ENCODE measurements around the gene DDIT4. TPM values are rescaled to one million over a fixed set of nuclear protein-coding genes. Genes with fewer than 3 reads are reported as not detected.

DDIT4 gene
- total and polyA plus RNA-seq, 5 donors from 2014 or later, result 62.1 to 403 (median 89.5) TPM

DNA sequence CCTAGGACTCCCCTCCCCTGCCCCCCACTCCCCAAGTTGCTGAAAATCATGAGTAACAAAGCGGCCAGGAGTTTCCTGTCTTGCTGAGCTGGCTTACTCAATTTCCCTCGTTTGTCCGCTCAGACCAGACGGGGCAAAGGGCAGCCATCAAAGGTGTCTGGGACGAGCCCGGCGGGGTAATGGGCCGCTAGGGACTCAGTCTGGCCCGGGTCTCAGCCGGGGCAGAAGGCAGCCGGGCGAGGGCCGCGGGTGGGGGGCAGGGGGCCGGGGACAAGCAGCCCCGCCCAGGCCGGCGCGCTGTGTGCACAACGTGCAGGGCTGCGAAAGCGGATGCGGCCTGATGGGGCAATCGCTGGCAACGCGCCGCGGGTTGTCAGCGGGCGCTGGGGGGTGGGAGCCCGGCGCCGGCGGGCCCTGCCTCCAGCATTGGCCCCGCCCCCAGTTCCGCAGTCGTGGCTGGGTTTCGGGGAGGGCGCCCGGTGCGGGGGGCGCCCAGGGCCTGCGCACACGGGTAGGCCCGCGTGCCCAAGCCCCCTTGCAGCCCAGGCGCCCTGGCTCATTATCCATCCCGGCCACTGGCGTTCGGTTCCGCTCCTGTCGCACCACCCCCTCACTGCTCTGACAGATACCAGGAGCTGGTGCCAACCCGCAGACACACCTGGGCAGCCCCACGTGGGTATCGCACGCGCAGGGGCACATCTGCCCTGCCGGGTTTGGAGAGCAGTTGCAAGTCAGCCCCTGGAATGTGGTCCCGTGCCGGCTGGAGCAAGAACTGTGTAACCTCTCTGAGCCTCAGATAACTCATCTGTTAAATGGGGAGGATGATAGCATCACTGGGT is 45.9 kb downstream of the DDIT4 start:
- no peaks in the 10 kb centered on the region for H3K27me3 Mint-ChIP-seq
- H3K4me3 ChIP-seq (ENCODE audit: low read depth, low read length), result peak overlapping the region; percentile 77
- peak overlapping the region; percentile 79 to 94 (median 86) for H3K4me3 Mint-ChIP-seq
- H3K9me3 Mint-ChIP-seq, result peaks cover 0 to 2% (median 0%) of the 10 kb centered on the region in 7 donors
- H3K27me3 ChIP-seq (ENCODE audit: control insufficient read depth, insufficient read depth, low read length), result no peaks in the 10 kb centered on the region
- no peaks in the 10 kb centered on the region for H3K9me3 ChIP-seq (ENCODE audit: control insufficient read depth in 2 of 2, low read length in 2 of 2)
- ATAC-seq (ENCODE audit: low read depth in 2 of 2) (peak; percentile 82), DNase-seq (peak; percentile 80 to 94 (median 89))
- peak overlapping the region; percentile 90 to 100 (median 98) for H3K27ac Mint-ChIP-seq
- peaks cover 89% of the 10 kb centered on the region for H3K4me1 ChIP-seq (ENCODE audit: control insufficient read depth, insufficient read depth, low read length, poor library complexity, severe bottlenecking)
- H3K36me3 ChIP-seq (ENCODE audit: control insufficient read depth, insufficient read depth, low read length), result no peaks in the 10 kb centered on the region
- H3K36me3 Mint-ChIP-seq, result no peaks in the 10 kb centered on the region
- H3K4me1 Mint-ChIP-seq, result peaks cover 10 to 89% (median 50%) of the 10 kb centered on the region in 4 donors
- H3K27ac ChIP-seq (ENCODE audit: insufficient read depth, low read length, poor library complexity, severe bottlenecking), result peak overlapping the region; percentile 97

DNA sequence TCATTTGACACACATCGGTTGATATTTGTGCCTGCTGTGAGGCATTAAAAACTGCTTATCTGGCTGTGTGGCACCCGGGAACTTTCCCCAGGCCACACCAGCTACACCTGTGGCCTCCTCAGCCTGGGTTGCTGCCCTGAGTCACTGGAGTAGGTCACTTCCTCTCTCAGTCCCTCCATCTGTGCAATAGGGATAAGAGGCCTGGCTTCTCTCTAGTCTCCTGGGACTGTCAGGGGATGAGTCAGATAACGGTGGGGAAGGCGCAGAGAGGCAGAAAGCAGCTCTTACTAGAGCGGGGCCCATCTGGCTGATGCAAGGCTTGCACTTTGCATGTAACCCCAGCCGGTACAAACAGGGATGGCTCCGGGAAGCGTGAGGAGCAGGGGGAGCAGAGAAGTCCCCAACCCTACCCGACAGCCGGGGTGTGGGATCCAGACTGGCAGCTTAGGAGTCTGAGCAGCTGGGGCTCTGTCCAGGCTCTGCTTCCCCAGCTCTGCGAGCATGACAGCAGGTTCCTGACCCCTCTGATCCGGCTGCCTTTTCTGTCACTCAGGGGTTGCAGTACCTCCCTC is 47.0 kb downstream of the DDIT4 start:
- Mint-ChIP-seq H3K4me3 (peak overlapping the region; percentile 79 to 94 (median 86)), H3K27me3 (no peaks in the 10 kb centered on the region), H3K27ac (peak overlapping the region; percentile 90 to 100 (median 98)), H3K9me3 (peaks cover 0 to 2% (median 0%) of the 10 kb centered on the region in 7 donors), H3K36me3 (no peaks in the 10 kb centered on the region), H3K4me1 (peaks cover 10 to 84% (median 47%) of the 10 kb centered on the region in 4 donors)
- ATAC-seq (ENCODE audit: low read depth in 2 of 2) (peak; percentile 18 to 22), DNase-seq (peak in 2 of 3 donors; percentile 55 to 58)
- H3K4me3 ChIP-seq (ENCODE audit: low read depth, low read length), result peak overlapping the region; percentile 8
- H3K4me1 ChIP-seq (ENCODE audit: control insufficient read depth, insufficient read depth, low read length, poor library complexity, severe bottlenecking), result peaks cover 86% of the 10 kb centered on the region
- no peaks in the 10 kb centered on the region for H3K9me3 ChIP-seq (ENCODE audit: control insufficient read depth in 2 of 2, low read length in 2 of 2)
- peak overlapping the region; percentile 97 for H3K27ac ChIP-seq (ENCODE audit: insufficient read depth, low read length, poor library complexity, severe bottlenecking)
- H3K36me3 ChIP-seq (ENCODE audit: control insufficient read depth, insufficient read depth, low read length), result no peaks in the 10 kb centered on the region
- no peaks in the 10 kb centered on the region for H3K27me3 ChIP-seq (ENCODE audit: control insufficient read depth, insufficient read depth, low read length)

DNA sequence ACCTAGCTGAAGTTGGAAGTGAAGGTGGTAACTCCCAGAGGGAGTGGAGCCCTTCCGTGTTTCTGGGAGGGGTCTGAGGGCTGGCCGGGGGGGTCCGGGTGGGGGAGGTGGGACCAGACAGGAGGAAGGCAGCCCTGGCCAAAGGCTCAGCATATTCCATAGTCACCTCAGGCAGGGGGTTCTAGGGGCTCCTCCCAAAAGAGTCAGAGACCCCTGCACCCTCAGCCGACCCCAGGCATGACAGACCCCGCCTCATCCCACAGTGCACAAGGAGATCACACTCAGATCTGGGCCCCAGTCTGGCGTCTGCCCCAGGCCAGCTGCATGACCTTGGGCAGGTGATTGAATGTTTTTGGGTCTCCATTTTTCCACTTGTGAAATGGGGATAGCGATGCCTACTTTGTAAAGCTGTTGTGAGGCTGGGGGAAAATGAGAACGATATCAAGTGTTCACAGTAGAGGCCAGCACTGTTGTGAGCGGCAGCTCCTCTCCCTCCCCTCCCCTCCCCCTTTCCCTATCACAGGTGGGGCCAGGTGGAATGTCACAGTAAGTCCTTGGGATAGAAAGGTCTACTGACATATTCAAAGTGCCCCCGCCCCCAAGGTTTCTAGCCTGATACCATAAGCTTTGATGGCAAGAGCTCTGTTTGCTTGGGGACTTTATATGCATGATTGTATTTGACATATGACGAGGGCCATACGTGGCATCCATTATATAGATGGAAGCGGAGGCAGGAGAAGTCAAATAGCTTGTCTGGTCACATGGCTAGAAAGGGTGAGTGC is 47.7 kb downstream of the DDIT4 start:
- H3K36me3 ChIP-seq (ENCODE audit: control insufficient read depth, insufficient read depth, low read length), result no peaks in the 10 kb centered on the region
- no peak for ATAC-seq (ENCODE audit: low read depth in 2 of 2)
- DNase-seq, result no peak
- H3K27ac Mint-ChIP-seq, result peak overlapping the region; percentile 90 to 100 (median 98)
- H3K4me1 Mint-ChIP-seq, result peaks cover 10 to 80% (median 43%) of the 10 kb centered on the region in 4 donors
- H3K4me3 Mint-ChIP-seq, result peak overlapping the region; percentile 15 to 78 (median 52)
- no peaks in the 10 kb centered on the region for H3K27me3 ChIP-seq (ENCODE audit: control insufficient read depth, insufficient read depth, low read length)
- peaks cover 80% of the 10 kb centered on the region for H3K4me1 ChIP-seq (ENCODE audit: control insufficient read depth, insufficient read depth, low read length, poor library complexity, severe bottlenecking)
- no peak overlapping the region for H3K4me3 ChIP-seq (ENCODE audit: low read depth, low read length)
- peak overlapping the region; percentile 97 for H3K27ac ChIP-seq (ENCODE audit: insufficient read depth, low read length, poor library complexity, severe bottlenecking)
- no peaks in the 10 kb centered on the region for H3K27me3 Mint-ChIP-seq
- H3K9me3 Mint-ChIP-seq, result peaks cover 0 to 2% (median 0%) of the 10 kb centered on the region in 7 donors
- no peaks in the 10 kb centered on the region for H3K36me3 Mint-ChIP-seq
- H3K9me3 ChIP-seq (ENCODE audit: control insufficient read depth in 2 of 2, low read length in 2 of 2), result no peaks in the 10 kb centered on the region

DNA sequence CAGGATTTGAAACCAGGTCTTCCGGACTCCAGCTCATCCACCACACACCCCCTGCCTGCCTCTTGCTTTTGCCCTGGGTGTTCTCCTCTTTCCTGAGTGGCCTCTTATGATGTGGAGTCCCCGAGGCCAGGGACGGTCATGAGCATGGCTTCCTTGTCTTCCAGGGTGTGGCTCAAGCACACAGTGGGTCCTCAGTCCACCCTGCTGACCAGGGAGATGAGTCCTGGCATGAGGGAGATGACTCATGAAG is 48.2 kb downstream of the DDIT4 start:
- Mint-ChIP-seq H3K4me3 (peak overlapping the region in 3 of 4 donors; percentile 24 to 78 (median 61)), H3K27me3 (no peaks in the 10 kb centered on the region), H3K4me1 (peaks cover 12 to 80% (median 46%) of the 10 kb centered on the region in 4 donors), H3K36me3 (no peaks in the 10 kb centered on the region), H3K27ac (peak overlapping the region; percentile 85 to 100 (median 96)), H3K9me3 (peaks cover 0 to 2% (median 0%) of the 10 kb centered on the region in 7 donors)
- Histone ChIP-seq H3K27me3 (ENCODE audit: control insufficient read depth, insufficient read depth, low read length) (no peaks in the 10 kb centered on the region), H3K4me1 (ENCODE audit: control insufficient read depth, insufficient read depth, low read length, poor library complexity, severe bottlenecking) (peaks cover 76% of the 10 kb centered on the region), H3K27ac (ENCODE audit: insufficient read depth, low read length, poor library complexity, severe bottlenecking) (peak overlapping the region; percentile 71), H3K4me3 (ENCODE audit: low read depth, low read length) (no peak overlapping the region), H3K9me3 (ENCODE audit: control insufficient read depth in 2 of 2, low read length in 2 of 2) (no peaks in the 10 kb centered on the region), H3K36me3 (ENCODE audit: control insufficient read depth, insufficient read depth, low read length) (no peaks in the 10 kb centered on the region)
- ATAC-seq (ENCODE audit: low read depth in 2 of 2) (no peak), DNase-seq (no peak)

DNA sequence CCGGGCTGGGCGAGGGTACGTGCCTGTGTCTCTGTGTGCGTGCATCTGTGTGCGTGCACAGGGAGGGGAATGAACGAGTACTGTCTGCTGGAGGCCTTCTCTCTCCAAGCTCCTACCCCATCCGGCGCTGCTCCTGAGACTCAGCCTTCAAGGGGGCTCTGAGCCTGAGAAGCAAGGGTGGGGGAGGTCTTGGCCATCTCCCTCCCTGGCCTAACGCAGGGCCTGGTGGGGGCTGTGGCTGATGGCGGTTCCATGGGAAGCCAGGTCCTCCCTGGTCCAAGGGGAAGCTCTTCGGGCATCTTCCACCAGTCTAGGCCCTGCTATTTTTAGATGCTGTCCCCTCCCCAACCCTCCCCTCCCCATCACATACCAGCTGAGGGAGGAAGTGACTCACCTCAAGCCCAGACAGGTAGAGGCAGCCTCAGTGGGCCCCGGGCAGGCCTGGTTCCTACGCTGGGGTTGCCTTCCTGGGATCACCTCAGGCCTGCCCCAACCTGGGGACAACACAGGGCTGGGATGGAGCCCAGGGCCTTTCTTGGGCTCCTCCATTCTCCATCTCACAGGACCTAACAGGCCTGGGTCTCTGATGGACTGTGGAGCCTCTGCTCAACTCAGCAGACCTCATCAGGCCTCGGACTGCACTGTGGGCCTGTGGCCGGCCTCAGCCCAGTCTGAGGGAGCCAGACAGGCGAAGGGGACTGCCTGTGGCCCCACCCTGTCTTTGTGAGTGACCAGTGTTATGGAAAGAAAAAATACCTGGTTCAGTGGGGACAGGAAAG is 48.7 kb downstream of the DDIT4 start:
- no peaks in the 10 kb centered on the region for H3K36me3 Mint-ChIP-seq
- DNase-seq, result peak in 2 of 3 donors; percentile 58 to 66
- H3K9me3 ChIP-seq (ENCODE audit: control insufficient read depth in 2 of 2, low read length in 2 of 2), result no peaks in the 10 kb centered on the region
- peak overlapping the region in 3 of 4 donors; percentile 47 to 78 (median 61) for H3K4me3 Mint-ChIP-seq
- no peaks in the 10 kb centered on the region for H3K36me3 ChIP-seq (ENCODE audit: control insufficient read depth, insufficient read depth, low read length)
- H3K27me3 Mint-ChIP-seq, result no peaks in the 10 kb centered on the region
- H3K4me3 ChIP-seq (ENCODE audit: low read depth, low read length), result no peak overlapping the region
- peak overlapping the region; percentile 85 to 100 (median 96) for H3K27ac Mint-ChIP-seq
- no peaks in the 10 kb centered on the region for H3K27me3 ChIP-seq (ENCODE audit: control insufficient read depth, insufficient read depth, low read length)
- peak; percentile 17 to 43 for ATAC-seq (ENCODE audit: low read depth in 2 of 2)
- peak overlapping the region; percentile 71 for H3K27ac ChIP-seq (ENCODE audit: insufficient read depth, low read length, poor library complexity, severe bottlenecking)
- peaks cover 0 to 2% (median 0%) of the 10 kb centered on the region in 7 donors for H3K9me3 Mint-ChIP-seq
- peaks cover 10 to 79% (median 42%) of the 10 kb centered on the region in 4 donors for H3K4me1 Mint-ChIP-seq
- peaks cover 76% of the 10 kb centered on the region for H3K4me1 ChIP-seq (ENCODE audit: control insufficient read depth, insufficient read depth, low read length, poor library complexity, severe bottlenecking)

DNA sequence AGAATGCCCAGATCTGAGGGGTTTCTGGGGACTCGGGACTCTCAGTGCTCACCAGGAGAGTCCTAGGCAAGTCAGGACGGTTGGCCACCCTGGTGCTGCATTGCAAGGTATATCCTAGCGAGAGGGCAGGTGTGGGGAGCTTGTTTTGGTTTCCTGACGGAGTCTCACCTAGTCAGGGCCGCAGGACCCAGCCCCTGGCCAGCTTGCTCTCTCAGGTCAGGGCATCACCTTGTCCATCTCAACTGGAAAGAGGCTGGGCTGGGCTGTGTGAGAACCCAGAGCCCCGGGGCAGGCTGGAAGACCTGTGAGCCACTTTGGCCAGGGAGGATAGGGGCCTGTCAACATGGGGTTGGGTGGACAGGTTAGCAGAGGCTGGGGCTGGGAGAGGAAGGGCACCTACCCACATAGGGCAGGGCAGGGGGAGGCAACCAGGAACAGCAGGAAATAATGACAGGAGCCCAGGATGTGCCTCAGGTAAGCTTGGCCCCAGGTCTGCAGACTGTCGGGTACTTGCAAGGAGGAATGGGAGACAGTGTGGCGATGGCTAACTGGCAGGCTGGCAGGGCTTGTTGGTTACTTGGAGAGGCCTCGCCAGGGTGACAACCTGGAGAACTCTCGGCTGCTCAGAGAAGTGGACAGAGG is 49.5 kb downstream of the DDIT4 start:
- no peak for ATAC-seq (ENCODE audit: low read depth in 2 of 2)
- H3K4me3 ChIP-seq (ENCODE audit: low read depth, low read length), result no peak overlapping the region
- peaks cover 76% of the 10 kb centered on the region for H3K4me1 ChIP-seq (ENCODE audit: control insufficient read depth, insufficient read depth, low read length, poor library complexity, severe bottlenecking)
- H3K4me1 Mint-ChIP-seq, result peaks cover 8 to 80% (median 40%) of the 10 kb centered on the region in 4 donors
- no peaks in the 10 kb centered on the region for H3K36me3 Mint-ChIP-seq
- no peaks in the 10 kb centered on the region for H3K27me3 ChIP-seq (ENCODE audit: control insufficient read depth, insufficient read depth, low read length)
- no peaks in the 10 kb centered on the region for H3K9me3 ChIP-seq (ENCODE audit: control insufficient read depth in 2 of 2, low read length in 2 of 2)
- DNase-seq, result no peak
- no peaks in the 10 kb centered on the region for H3K27me3 Mint-ChIP-seq
- H3K27ac Mint-ChIP-seq, result peak overlapping the region; percentile 83 to 96 (median 85)
- H3K36me3 ChIP-seq (ENCODE audit: control insufficient read depth, insufficient read depth, low read length), result no peaks in the 10 kb centered on the region
- H3K27ac ChIP-seq (ENCODE audit: insufficient read depth, low read length, poor library complexity, severe bottlenecking), result peak overlapping the region; percentile 71
- no peak overlapping the region for H3K4me3 Mint-ChIP-seq
- H3K9me3 Mint-ChIP-seq, result peaks cover 0 to 2% (median 0%) of the 10 kb centered on the region in 7 donors
